ENCODE data around the gene LYZL1.

DNA sequence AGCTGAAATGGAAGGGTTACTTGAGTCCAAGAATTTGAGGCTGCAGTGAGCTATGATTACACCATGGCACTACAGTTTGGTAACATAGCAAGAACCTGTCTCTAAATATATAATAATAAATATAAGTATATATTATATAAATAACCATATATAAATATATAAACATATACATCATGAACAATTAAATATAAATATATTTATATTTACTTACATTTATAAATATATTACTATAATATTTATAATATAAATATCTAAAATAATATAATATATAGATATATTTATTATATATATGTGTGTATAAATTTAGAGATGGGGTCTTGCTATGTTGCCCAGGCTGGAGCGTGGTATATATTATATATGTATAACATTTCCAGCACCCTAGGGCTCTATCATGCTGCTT is 42.4 kb upstream of the LYZL1 start:
- TF ChIP-seq ZFP3 (CRISPR knock-in tag; IDR thresholded peaks at IDR 0.05) = no peak
- TF ChIP-seq PATZ1 (CRISPR knock-in tag; IDR thresholded peaks at IDR 0.05; ENCODE audit: borderline replicate concordance) = no peak
- no peak for TF ChIP-seq ARNTL (CRISPR knock-in tag; IDR thresholded peaks at IDR 0.05; ENCODE audit: borderline replicate concordance, low read depth)
- no peak for TF ChIP-seq BACH2 (CRISPR knock-in tag; IDR thresholded peaks at IDR 0.05; ENCODE audit: borderline replicate concordance)
- no peak for TF ChIP-seq CREB5 (CRISPR knock-in tag; IDR thresholded peaks at IDR 0.05; ENCODE audit: low read depth)
- TF ChIP-seq ZFP30 (CRISPR knock-in tag; IDR thresholded peaks at IDR 0.05) = no peak
- TF ChIP-seq, protein P1, sequence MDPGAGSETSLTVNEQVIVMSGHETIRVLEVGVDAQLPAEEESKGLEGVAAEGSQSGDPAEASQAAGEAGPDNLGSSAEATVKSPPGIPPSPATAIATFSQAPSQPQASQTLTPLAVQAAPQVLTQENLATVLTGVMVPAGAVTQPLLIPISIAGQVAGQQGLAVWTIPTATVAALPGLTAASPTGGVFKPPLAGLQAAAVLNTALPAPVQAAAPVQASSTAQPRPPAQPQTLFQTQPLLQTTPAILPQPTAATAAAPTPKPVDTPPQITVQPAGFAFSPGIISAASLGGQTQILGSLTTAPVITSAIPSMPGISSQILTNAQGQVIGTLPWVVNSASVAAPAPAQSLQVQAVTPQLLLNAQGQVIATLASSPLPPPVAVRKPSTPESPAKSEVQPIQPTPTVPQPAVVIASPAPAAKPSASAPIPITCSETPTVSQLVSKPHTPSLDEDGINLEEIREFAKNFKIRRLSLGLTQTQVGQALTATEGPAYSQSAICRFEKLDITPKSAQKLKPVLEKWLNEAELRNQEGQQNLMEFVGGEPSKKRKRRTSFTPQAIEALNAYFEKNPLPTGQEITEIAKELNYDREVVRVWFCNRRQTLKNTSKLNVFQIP (CRISPR knock-in tag; IDR thresholded peaks at IDR 0.05; ENCODE audit: borderline replicate concordance, low read depth) = no peak
- TF ChIP-seq PPARA (CRISPR knock-in tag; IDR thresholded peaks at IDR 0.05; ENCODE audit: borderline replicate concordance) = no peak
- no peak for TF ChIP-seq ZC3H10 (CRISPR knock-in tag; IDR thresholded peaks at IDR 0.05)
- TF ChIP-seq SNAI2 (CRISPR knock-in tag; IDR thresholded peaks at IDR 0.05) = no peak
- no peak for TF ChIP-seq CSDC2 (CRISPR knock-in tag; IDR thresholded peaks at IDR 0.05)
- TF ChIP-seq ESRRG (CRISPR knock-in tag; IDR thresholded peaks at IDR 0.05) = no peak
- TF ChIP-seq, protein P2, sequence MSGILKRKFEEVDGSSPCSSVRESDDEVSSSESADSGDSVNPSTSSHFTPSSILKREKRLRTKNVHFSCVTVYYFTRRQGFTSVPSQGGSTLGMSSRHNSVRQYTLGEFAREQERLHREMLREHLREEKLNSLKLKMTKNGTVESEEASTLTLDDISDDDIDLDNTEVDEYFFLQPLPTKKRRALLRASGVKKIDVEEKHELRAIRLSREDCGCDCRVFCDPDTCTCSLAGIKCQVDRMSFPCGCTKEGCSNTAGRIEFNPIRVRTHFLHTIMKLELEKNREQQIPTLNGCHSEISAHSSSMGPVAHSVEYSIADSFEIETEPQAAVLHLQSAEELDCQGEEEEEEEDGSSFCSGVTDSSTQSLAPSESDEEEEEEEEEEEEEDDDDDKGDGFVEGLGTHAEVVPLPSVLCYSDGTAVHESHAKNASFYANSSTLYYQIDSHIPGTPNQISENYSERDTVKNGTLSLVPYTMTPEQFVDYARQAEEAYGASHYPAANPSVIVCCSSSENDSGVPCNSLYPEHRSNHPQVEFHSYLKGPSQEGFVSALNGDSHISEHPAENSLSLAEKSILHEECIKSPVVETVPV (CRISPR knock-in tag; IDR thresholded peaks at IDR 0.05) = no peak
- TF ChIP-seq RARB (CRISPR knock-in tag; IDR thresholded peaks at IDR 0.05) = no peak

All from SK-N-SH treated with all-trans-retinoic acid at 6 μM for 48 hours (cell line).